K562 (cell line): Measurements from ENCODE around the gene BRD7. TPM values are rescaled to one million over a fixed set of nuclear protein-coding genes. Genes with fewer than 3 reads are reported as not detected.

Source experiments
- CEBPB ChIP-seq: fragments of 450-650 bp; IDR thresholded peaks from 2 replicates; pipeline ENCODE4 v1.6.1; 2016; ENCODE audit warnings: missing genetic modification characterization, missing compliant biosample characterization
- EGR1 ChIP-seq: fragments of 450-650 bp; conservative IDR thresholded peaks from 2 replicates; pipeline ENCODE4 v1.6.1; 2017; ENCODE audit warnings: mild to moderate bottlenecking
- HNRNPUL1 ChIP-seq: fragments of 200-400 bp; formaldehyde crosslinking; IDR thresholded peaks from 2 replicates; pipeline ENCODE4 v1.6.1; 2017; ENCODE audit warnings: low read length
- NFIC ChIP-seq: fragments of 450-650 bp; IDR thresholded peaks from 2 replicates; pipeline ENCODE4 v1.6.1; 2017; ENCODE audit warnings: mild to moderate bottlenecking, inconsistent platforms
- NKRF ChIP-seq: fragments of 450-650 bp; IDR thresholded peaks from 2 replicates; pipeline ENCODE4 v1.6.1; 2016; ENCODE audit warnings: borderline replicate concordance
- USF1 ChIP-seq: sonication (generic); formaldehyde crosslinking; IDR thresholded peaks from 2 replicates; pipeline ENCODE4 v1.9.0; 2022; ENCODE audit warnings: mild to moderate bottlenecking, missing genetic modification reagents
- WHSC1 ChIP-seq: IDR thresholded peaks from one replicate; pipeline ENCODE4 v1.6.1; 2012; ENCODE audit warnings: low read length, control low read depth, inconsistent platforms
- ZNF583 ChIP-seq: fragments of 250-450 bp; sonication (Bioruptor Pico); IDR thresholded peaks from 2 replicates; pipeline ENCODE4 v1.4.0; 2020
- ZNF75A ChIP-seq: fragments of 450-650 bp; formaldehyde crosslinking; IDR thresholded peaks from 2 replicates; pipeline ENCODE4 v1.4.0; 2020; ENCODE audit warnings: mild to moderate bottlenecking
- polyA plus RNA-seq, 8 experiments: library from polyadenylated mRNA; depleted of rRNA in 4 of 8; stranded (reverse) in 5 of 8; unstranded in 3 of 8; fragments of >200 nt; fragmentation: Nextera tagmentation in 2 of 8; fragmentation: Illumina TruSeq in 1 of 8; extraction: Ambion mirVana in 2 of 8; extraction: Trizol in 1 of 8; gene quantifications; 2 replicates each; pipeline versions ENCODE4 v1.2.1 to v1.2.3, GENCODE V29; 2011 to 2014; ENCODE audit warnings: inconsistent platforms in 1 of 8, missing spikeins in 1 of 8
- total RNA-seq, 7 experiments: library from RNA; depleted of rRNA in 6 of 7; stranded (reverse); fragments of >200 nt in 6 of 7; fragmentation: Illumina TruSeq in 2 of 7; extraction: Trizol in 2 of 7; gene quantifications; 2 replicates each; pipeline versions ENCODE4 v1.2.1 to v1.2.3, GENCODE V29; 2011 to 2021; ENCODE audit warnings: low replicate concordance in 1 of 7
- TF ChIP-seq, protein P1 (sequence below), 2 experiments: fragments of 450-650 bp; formaldehyde crosslinking in 1 of 2; IDR thresholded peaks; 2 replicates each; pipeline versions ENCODE4 v1.4.0 to v1.6.1; 2014 to 2020; ENCODE audit warnings: mild to moderate bottlenecking in 2 of 2, borderline replicate concordance in 1 of 2, low read depth in 1 of 2
- TF ChIP-seq, protein P2 (sequence below): fragments of 450-650 bp; IDR thresholded peaks from one replicate; pipeline ENCODE4 v1.6.1; 2018; ENCODE audit warnings: mild to moderate bottlenecking, moderate library complexity; ENCODE audit not compliant: partially characterized antibody

The BRD7 gene
- total and polyA plus RNA-seq, 9 of the 15 experiments (the other 6 are each of a cell fraction or from before 2014, with no cell fraction given): 20.6 to 101 (median 68.7) TPM

- TF ChIP-seq, protein P1, sequence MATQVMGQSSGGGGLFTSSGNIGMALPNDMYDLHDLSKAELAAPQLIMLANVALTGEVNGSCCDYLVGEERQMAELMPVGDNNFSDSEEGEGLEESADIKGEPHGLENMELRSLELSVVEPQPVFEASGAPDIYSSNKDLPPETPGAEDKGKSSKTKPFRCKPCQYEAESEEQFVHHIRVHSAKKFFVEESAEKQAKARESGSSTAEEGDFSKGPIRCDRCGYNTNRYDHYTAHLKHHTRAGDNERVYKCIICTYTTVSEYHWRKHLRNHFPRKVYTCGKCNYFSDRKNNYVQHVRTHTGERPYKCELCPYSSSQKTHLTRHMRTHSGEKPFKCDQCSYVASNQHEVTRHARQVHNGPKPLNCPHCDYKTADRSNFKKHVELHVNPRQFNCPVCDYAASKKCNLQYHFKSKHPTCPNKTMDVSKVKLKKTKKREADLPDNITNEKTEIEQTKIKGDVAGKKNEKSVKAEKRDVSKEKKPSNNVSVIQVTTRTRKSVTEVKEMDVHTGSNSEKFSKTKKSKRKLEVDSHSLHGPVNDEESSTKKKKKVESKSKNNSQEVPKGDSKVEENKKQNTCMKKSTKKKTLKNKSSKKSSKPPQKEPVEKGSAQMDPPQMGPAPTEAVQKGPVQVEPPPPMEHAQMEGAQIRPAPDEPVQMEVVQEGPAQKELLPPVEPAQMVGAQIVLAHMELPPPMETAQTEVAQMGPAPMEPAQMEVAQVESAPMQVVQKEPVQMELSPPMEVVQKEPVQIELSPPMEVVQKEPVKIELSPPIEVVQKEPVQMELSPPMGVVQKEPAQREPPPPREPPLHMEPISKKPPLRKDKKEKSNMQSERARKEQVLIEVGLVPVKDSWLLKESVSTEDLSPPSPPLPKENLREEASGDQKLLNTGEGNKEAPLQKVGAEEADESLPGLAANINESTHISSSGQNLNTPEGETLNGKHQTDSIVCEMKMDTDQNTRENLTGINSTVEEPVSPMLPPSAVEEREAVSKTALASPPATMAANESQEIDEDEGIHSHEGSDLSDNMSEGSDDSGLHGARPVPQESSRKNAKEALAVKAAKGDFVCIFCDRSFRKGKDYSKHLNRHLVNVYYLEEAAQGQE (IDR thresholded peaks at IDR 0.05; ENCODE audit: borderline replicate concordance): no peak
- TF ChIP-seq, protein P1 (CRISPR knock-in tag; IDR thresholded peaks at IDR 0.05; ENCODE audit: low read depth): no peak
- no peak; the same call in 1 of the 2 replicates for TF ChIP-seq ZNF75A
- TF ChIP-seq HNRNPUL1: no peak
- TF ChIP-seq ZNF583 (CRISPR knock-in tag): no peak
- TF ChIP-seq, protein P2, sequence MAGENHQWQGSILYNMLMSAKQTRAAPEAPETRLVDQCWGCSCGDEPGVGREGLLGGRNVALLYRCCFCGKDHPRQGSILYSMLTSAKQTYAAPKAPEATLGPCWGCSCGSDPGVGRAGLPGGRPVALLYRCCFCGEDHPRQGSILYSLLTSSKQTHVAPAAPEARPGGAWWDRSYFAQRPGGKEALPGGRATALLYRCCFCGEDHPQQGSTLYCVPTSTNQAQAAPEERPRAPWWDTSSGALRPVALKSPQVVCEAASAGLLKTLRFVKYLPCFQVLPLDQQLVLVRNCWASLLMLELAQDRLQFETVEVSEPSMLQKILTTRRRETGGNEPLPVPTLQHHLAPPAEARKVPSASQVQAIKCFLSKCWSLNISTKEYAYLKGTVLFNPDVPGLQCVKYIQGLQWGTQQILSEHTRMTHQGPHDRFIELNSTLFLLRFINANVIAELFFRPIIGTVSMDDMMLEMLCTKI: no peak
- TF ChIP-seq USF1 (CRISPR knock-in tag): no peak
- TF ChIP-seq EGR1: peak; percentile 19; the same call in 1 of the 2 replicates
- TF ChIP-seq CEBPB (tag): no peak
- 0 out of 2 replicates have a peak, but pooled peaks have one; percentile 20 for TF ChIP-seq NFIC
- no peak for TF ChIP-seq NKRF
- no peak for TF ChIP-seq WHSC1
These were observed 30.2 kb downstream of the BRD7 start (continued) for GRCh38 chr16:50338371-50339231.
